Measurements from ENCODE around the gene C13orf46. TPM values are rescaled to one million over a fixed set of nuclear protein-coding genes. Genes with fewer than 3 reads are reported as not detected.

The C13orf46 gene
- total RNA-seq, 1 donor from 2014 or later = 0.29 TPM

DNA sequence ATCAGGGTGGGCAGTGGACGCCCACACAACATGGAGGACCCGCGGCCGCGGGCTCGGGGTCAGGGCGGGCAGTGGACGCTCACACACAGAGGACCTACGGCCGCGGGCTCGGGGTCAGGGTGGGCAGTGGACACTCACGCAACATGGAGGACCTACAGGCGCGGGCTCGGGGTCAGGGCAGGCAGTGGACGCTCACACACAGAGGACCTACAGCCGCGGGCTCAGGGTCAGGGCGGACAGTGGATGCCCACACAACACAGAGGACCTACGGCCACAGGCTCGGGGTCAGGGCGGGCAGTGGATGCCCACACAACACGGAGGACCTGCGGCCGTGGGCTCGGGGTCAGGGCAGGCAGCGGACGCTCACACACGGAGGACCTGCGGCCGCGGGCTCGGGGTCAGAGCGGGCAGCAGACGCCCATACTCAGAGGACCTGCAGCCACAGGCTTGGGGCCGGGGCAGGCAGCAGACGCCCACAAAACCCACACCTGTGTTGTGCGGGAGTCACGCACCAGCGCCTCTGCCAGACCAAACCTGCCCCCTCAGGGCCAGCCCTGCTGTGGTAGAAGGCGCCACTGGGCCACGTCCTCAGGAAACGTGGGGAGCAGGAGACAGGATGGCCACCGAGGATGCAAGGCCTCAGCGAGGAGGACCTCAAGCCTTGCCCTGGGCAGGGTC lies 27.6 kb upstream of the C13orf46 start:
- H3K9me3 Mint-ChIP-seq = no peaks in the 10 kb centered on the region
- H3K4me3 Mint-ChIP-seq = no peak overlapping the region
- DNase-seq (ENCODE audit: extremely low spot score, unreplicated experiment) = no peak
- H3K4me1 Mint-ChIP-seq (ENCODE audit: unreplicated experiment) = no peaks in the 10 kb centered on the region
- H3K27ac Mint-ChIP-seq = no peak overlapping the region
- H3K36me3 Mint-ChIP-seq = no peaks in the 10 kb centered on the region
- no peaks in the 10 kb centered on the region for H3K27me3 Mint-ChIP-seq
- TF ChIP-seq, protein P1, sequence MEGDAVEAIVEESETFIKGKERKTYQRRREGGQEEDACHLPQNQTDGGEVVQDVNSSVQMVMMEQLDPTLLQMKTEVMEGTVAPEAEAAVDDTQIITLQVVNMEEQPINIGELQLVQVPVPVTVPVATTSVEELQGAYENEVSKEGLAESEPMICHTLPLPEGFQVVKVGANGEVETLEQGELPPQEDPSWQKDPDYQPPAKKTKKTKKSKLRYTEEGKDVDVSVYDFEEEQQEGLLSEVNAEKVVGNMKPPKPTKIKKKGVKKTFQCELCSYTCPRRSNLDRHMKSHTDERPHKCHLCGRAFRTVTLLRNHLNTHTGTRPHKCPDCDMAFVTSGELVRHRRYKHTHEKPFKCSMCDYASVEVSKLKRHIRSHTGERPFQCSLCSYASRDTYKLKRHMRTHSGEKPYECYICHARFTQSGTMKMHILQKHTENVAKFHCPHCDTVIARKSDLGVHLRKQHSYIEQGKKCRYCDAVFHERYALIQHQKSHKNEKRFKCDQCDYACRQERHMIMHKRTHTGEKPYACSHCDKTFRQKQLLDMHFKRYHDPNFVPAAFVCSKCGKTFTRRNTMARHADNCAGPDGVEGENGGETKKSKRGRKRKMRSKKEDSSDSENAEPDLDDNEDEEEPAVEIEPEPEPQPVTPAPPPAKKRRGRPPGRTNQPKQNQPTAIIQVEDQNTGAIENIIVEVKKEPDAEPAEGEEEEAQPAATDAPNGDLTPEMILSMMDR (conservative IDR thresholded peaks at IDR 0.05) = no peak

DNA sequence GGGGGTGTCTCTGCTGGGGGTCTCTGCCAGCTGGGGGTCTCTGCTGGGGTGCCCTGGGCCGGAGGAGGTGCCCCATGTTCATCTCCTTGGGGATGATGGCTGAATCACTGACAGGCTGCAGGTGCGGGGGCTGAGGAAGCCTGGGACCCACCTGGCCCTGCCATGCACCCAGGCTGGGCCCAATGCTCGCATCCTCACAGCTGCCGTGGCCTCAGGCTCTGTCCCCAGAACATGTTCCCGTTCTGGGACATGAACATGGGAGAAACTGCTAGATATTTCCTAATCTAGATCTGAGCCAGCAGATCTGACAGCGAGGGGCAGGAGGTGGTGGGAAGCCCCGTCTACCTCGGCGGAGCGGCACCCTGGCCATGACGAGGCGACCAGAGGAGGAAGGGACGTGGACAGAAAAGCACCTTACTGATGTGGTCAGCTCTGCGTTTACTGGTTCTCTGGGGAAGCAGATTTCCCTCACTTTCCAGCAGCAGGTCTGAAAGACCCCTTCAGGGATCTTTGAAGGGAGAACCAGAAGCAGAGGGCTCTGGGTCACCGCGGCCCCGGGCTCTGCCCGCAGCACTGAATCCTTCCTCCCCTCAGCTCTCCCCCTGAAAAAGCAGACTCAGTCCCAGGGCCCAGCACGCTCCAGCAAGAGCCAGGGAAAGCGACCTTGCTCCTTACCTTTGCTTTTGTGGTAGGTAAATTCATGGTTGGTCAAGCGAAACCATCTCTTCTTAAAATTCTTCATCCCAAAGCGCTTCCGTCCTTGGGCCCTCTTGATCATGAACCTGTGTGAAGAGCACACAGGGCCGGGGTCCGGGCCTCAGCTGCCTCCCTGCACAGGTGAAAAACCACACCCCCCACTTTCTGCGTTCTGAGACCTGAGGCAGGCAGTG lies 26.5 kb upstream of the C13orf46 start:
- DNase-seq (ENCODE audit: extremely low spot score, unreplicated experiment) = no peak
- no peak overlapping the region for H3K27ac Mint-ChIP-seq

GRCh38 chr13:113999618-113999910 lies 25.7 kb upstream of the C13orf46 start:
- Mint-ChIP-seq H3K4me1 (ENCODE audit: unreplicated experiment) (no peaks in the 10 kb centered on the region), H3K36me3 (no peaks in the 10 kb centered on the region), H3K27ac (no peak overlapping the region), H3K4me3 (no peak overlapping the region), H3K27me3 (no peaks in the 10 kb centered on the region), H3K9me3 (no peaks in the 10 kb centered on the region)
- TF ChIP-seq, protein P1 (conservative IDR thresholded peaks at IDR 0.05) = no peak
- DNase-seq (ENCODE audit: extremely low spot score, unreplicated experiment) = no peak

More for the DNA sequence above, 26.5 kb upstream of the C13orf46 start:
- TF ChIP-seq, protein P1 (conservative IDR thresholded peaks at IDR 0.05) = no peak
- Mint-ChIP-seq H3K4me1 (ENCODE audit: unreplicated experiment) (no peaks in the 10 kb centered on the region), H3K36me3 (no peaks in the 10 kb centered on the region), H3K9me3 (no peaks in the 10 kb centered on the region), H3K27me3 (no peaks in the 10 kb centered on the region), H3K4me3 (no peak overlapping the region)

GRCh38 chr13:113998781-113999617 lies 25.1 kb upstream of the C13orf46 start:
- Mint-ChIP-seq H3K9me3 (no peaks in the 10 kb centered on the region), H3K27me3 (no peaks in the 10 kb centered on the region), H3K27ac (no peak overlapping the region), H3K36me3 (no peaks in the 10 kb centered on the region), H3K4me1 (ENCODE audit: unreplicated experiment) (no peaks in the 10 kb centered on the region), H3K4me3 (no peak overlapping the region)
- TF ChIP-seq, protein P1 (conservative IDR thresholded peaks at IDR 0.05) = no peak
- DNase-seq (ENCODE audit: extremely low spot score, unreplicated experiment) = no peak

DNA sequence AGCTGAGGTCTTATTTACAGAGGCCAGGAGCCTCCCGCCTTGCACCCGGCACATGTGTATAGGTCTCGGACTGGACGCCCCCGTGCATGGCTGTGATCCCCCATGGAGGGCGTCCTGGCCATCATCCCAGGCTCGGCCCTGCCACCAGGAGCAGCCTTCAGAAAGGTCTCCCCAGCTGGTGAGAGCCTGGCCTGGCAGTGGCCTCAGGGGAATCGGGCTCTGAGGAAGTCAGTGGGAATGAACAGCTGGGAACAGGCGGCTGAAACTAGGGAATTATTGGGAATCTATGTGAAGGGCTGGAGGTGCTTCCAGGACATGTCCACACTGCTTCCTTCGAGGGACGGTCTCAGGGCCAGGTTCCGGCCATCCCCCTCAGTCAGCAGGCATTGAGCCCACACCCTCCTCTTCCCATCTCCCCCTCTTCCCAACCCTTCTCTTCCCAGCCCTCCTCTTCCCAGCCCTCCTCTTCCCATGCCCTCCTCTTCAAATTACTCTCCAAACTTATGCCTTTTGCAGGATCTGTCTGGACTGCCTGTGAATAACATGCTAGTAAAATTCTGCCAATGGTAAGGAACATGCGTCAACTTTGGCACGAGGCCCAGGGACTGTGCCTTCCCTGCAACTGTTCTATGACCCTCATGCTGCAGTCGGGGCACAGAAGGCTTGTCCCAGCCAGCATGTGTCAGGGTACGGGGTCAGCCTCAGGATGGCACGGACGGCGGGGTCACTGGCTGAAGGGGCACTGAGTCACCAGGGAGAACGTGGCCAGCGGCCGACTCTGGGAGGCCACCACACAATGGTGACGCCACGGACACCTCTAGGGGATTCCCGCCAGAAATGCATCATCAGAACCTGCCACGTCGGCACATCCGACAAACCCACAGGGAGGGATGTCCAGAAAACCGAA lies 24.2 kb upstream of the C13orf46 start:
- H3K9me3 Mint-ChIP-seq = no peaks in the 10 kb centered on the region
- no peaks in the 10 kb centered on the region for H3K4me1 Mint-ChIP-seq (ENCODE audit: unreplicated experiment)
- no peak overlapping the region for H3K27ac Mint-ChIP-seq
- TF ChIP-seq, protein P1 (conservative IDR thresholded peaks at IDR 0.05) = no peak
- no peaks in the 10 kb centered on the region for H3K36me3 Mint-ChIP-seq
- no peak for DNase-seq (ENCODE audit: extremely low spot score, unreplicated experiment)
- no peaks in the 10 kb centered on the region for H3K27me3 Mint-ChIP-seq
- no peak overlapping the region for H3K4me3 Mint-ChIP-seq
